HG03039 (cell line): ENCODE results near the gene STARD3NL.

Experiments used
- ATAC-seq: cut with Tn5 transposase; IDR thresholded peaks from one replicate; pipeline ENCODE4 v1.9.1; 2021; ENCODE audit warnings: mild to moderate bottlenecking, moderate library complexity; ENCODE audit not compliant: unreplicated experiment

The STARD3NL gene

GRCh38 chr7:38181111-38181510, 3.1 kb downstream of the STARD3NL start:
- ATAC-seq: no peak

GRCh38 chr7:38182450-38182849, 4.4 kb downstream of the STARD3NL start:
- no peak for ATAC-seq

- ATAC-seq: no peak
Observed at GRCh38 chr7:38185395-38186307, 7.6 kb downstream of the STARD3NL start.

GRCh38 chr7:38186593-38187314, 8.7 kb downstream of the STARD3NL start:
- ATAC-seq: no peak

- ATAC-seq: peak; percentile 87
Observed at GRCh38 chr7:38187794-38188440, 9.9 kb downstream of the STARD3NL start.

GRCh38 chr7:38189231-38189938, 11.3 kb downstream of the STARD3NL start:
- ATAC-seq: no peak

- no peak for ATAC-seq
Observed at GRCh38 chr7:38190011-38190410, 12.0 kb downstream of the STARD3NL start.

GRCh38 chr7:38191791-38192190, 13.7 kb downstream of the STARD3NL start:
- ATAC-seq: no peak

- no peak for ATAC-seq
Observed at GRCh38 chr7:38192327-38192726, 14.3 kb downstream of the STARD3NL start.

- ATAC-seq: no peak
Observed at GRCh38 chr7:38195804-38196595, 18.0 kb downstream of the STARD3NL start.

- no peak for ATAC-seq
Observed at GRCh38 chr7:38198366-38198765, 20.3 kb downstream of the STARD3NL start.

- no peak for ATAC-seq
Observed at GRCh38 chr7:38199154-38199553, 21.1 kb downstream of the STARD3NL start.

GRCh38 chr7:38199782-38200181, 21.7 kb downstream of the STARD3NL start:
- no peak for ATAC-seq

GRCh38 chr7:38206071-38206470, 28.0 kb downstream of the STARD3NL start:
- no peak for ATAC-seq

GRCh38 chr7:38207843-38208242, 29.8 kb downstream of the STARD3NL start:
- no peak for ATAC-seq

GRCh38 chr7:38211486-38211885, 33.4 kb downstream of the STARD3NL start:
- ATAC-seq: no peak

GRCh38 chr7:38211940-38212339, 33.9 kb downstream of the STARD3NL start:
- ATAC-seq: no peak

- no peak for ATAC-seq
Observed at GRCh38 chr7:38215115-38215514, 37.1 kb downstream of the STARD3NL start.

- ATAC-seq: peak; percentile 91
Observed at GRCh38 chr7:38215735-38216670, 38.0 kb downstream of the STARD3NL start.
